A673 (cell line): ENCODE results near the gene TXNRD1.
A peak's percentile ranks its signal among the peaks of the same experiment; 100 is the strongest.

Experiments used
- CTCF ChIP-seq: fragments of 300-800, 200-600 bp; sonication (generic); conservative IDR thresholded peaks from 2 replicates; pipeline ENCODE4 v1.5.1; 2017; ENCODE audit warnings: low read depth, mild to moderate bottlenecking, antibody characterized with exemption, low read length, moderate library complexity, mixed read lengths
- EZH2 ChIP-seq: fragments of 200-600 bp; sonication (generic); IDR thresholded peaks from 2 replicates; pipeline ENCODE4 v1.6.1; 2017; ENCODE audit warnings: borderline replicate concordance, low read depth, mild to moderate bottlenecking, mixed read lengths, antibody characterized with exemption, low read length; ENCODE audit not compliant: poor library complexity, severe bottlenecking

GRCh38 chr12:104230304-104231095, 14.9 kb downstream of the TXNRD1 start:
- TF ChIP-seq CTCF: 0 out of 2 replicates have a peak, but pooled peaks have one; percentile 12
- no peak for TF ChIP-seq EZH2
